Activated CD4-positive, alpha-beta T cell treated with anti-CD3 and anti-CD28 coated beads for 36 hours (primary cell): ENCODE results near the gene DIPK1A. TPM values are rescaled to one million over a fixed set of nuclear protein-coding genes. Genes with fewer than 3 reads are reported as not detected.
A peak's percentile ranks its signal among the peaks of the same experiment; 100 is the strongest.

Experiments used
- ATAC-seq: fragments of 200-7000 bp; cut with Tn5 transposase; one replicate; pipeline ENCODE4 v1.10.0; 2021; ENCODE audit warnings: mild to moderate bottlenecking, moderate library complexity
- CTCF ChIA-PET: fragments of 350-600 bp; sonication (Branson Sonifier 250); formaldehyde crosslinking; loops from one replicate; lab custom pipeline; 2021; ENCODE audit warnings: antibody characterized with exemption; lab: Charles Lee
- POLR2A ChIA-PET: fragments of 350-600 bp; sonication (Branson Sonifier 250); formaldehyde crosslinking; loops from one replicate; lab custom pipeline; 2021; ENCODE audit warnings: antibody characterized with exemption, inconsistent platforms; lab: Charles Lee
- DNase-seq: peaks from one replicate; pipeline ENCODE4 v3.0.0-alpha.2; 2020
- H3K27ac Mint-ChIP-seq: one replicate; pipeline ENCODE4 v1.8.0; 2021; ENCODE audit warnings: mixed read lengths
- H3K27me3 Mint-ChIP-seq: one replicate; pipeline ENCODE4 v1.8.0; 2021; ENCODE audit warnings: mixed read lengths
- H3K36me3 Mint-ChIP-seq: one replicate; pipeline ENCODE4 v1.8.0; 2021; ENCODE audit warnings: low read depth, mixed read lengths
- H3K4me1 Mint-ChIP-seq: one replicate; pipeline ENCODE4 v1.8.0; 2021; ENCODE audit warnings: mixed read lengths
- H3K4me3 Mint-ChIP-seq: one replicate; pipeline ENCODE4 v1.8.0; 2021; ENCODE audit warnings: mild to moderate bottlenecking, moderate library complexity, mixed read lengths
- H3K9me3 Mint-ChIP-seq: one replicate; pipeline ENCODE4 v1.8.0; 2021; ENCODE audit warnings: low read depth, mixed read lengths
- intact Hi-C, 2 experiments: fragments of 100-400 bp; cut with DNase I in 1 of 2; cut with micrococcal nuclease in 1 of 2; formaldehyde crosslinking; loops; one replicate each; pipeline versions ENCODE4 v1.14.2 to v1.15.1; 2022 to 2024; cut with DNase I, micrococcal nuclease
- total RNA-seq, 2 experiments: library from RNA; stranded (reverse); gene quantifications; one replicate each; pipeline ENCODE4 v1.2.3, GENCODE V29; 2021

DIPK1A gene
- total RNA-seq, result 1 to 10 TPM; 6.1 to 6.5 TPM

DNA sequence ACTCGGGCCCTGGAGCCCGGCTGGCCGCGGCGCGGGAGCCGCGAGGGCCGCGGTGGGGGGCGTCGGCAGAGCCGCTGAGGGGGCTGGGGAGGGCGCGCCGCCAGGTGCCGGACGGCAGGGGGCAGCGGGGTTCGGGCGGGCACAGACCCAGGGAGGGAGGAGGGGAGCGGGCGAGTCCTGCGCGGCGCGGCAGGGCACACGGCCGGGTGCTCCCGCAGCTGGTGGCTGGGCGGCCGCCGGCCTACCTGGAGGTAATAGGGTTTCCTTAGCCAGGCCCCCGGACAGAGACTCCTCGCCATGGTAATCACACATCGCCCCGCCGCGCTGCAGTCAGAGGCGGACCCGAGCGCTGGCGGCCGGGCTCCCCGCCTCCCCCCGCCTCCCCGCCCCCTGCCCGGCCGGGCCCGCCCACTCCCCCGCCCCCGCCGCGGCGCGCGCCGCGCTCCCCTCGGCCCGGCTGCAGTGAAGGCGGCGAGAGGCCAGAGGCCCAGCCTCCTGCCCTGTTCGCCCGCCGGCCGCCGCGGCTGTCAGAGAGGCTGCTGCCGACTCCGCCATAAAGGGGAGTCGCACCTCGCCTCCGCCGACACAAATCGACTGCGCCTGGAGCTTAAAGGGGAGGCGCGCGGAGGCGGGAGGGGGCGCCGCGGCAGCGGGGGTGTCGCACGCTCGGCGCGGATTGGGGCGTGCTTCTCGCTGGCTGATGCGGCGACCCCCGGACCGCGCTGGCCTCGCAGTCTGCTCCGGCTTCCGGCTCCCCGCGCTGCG, at the start of gene DIPK1A:
DIPK1A (minus strand) TSS at position 332 of the 765 bp plus-strand sequence; CDS start at position 299, 33 bp downstream.
- Mint-ChIP-seq H3K36me3 (peaks cover 6% of the 10 kb centered on the region), H3K27ac (peak within 1 kb of the TSS; percentile 95), H3K27me3 (no peaks in the 10 kb centered on the region)

DNA sequence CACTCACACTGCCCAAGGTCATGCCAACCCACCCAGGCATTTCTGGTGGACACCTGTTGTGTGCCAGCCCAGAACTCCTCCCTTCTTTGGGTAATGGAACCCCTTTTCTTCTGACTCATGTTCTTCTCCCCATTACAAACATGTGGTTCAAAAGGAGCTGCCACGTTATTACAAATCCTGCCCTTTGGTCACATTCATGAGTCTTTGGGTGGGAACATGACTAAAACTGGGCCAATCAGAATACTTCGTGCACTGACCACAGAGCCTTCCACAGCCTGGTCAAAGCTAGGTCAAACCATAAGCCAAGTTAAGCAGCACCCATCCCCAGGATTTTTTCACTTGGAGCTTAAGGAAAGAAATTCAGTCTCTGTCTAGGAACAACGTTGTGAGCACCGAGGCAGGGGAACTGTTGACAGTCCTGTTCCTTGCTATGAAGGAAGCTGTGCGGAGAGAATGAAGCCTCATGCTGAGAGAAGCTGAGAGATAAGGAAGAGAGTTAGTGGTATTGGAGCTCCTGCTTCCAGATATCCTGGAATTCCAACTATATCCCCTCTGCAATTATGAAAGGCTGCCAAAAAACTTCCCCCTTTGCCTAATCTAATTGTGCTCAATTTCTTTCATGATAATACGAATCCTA, 46.8 kb upstream of the DIPK1A start:
- no peak for ATAC-seq
- POLR2A ChIA-PET, result no interaction called here
- H3K36me3 Mint-ChIP-seq, result no peaks in the 10 kb centered on the region

More for the DNA sequence above, at the start of gene DIPK1A:
- H3K9me3 Mint-ChIP-seq, result no peaks in the 10 kb centered on the region
- POLR2A ChIA-PET, result interaction anchor here (0.7 to 2.4 kb wide), 7 partner anchors 15 to 745 kb away, joined by 3 to 16 read pairs (median 6); partner anchors contain the start of gene MTF2
- peak within 1 kb of the TSS; percentile 94 for H3K4me3 Mint-ChIP-seq
- ATAC-seq (peak; percentile 39), DNase-seq (peak; percentile 83)
- H3K4me1 Mint-ChIP-seq, result peaks cover 33% of the 10 kb centered on the region
- intact Hi-C loops, result loop anchor here (1.0 to 10.0 kb wide), 13 partner anchors 84 to 1077 kb away; partner anchors contain the start of genes CCDC18 (in 2 of the 2), DR1 (in 2 of the 2), MTF2 (in 2 of the 2) and TMED5 (in 2 of the 2)
- CTCF ChIA-PET, result interaction anchor here (0.6 to 10.7 kb wide), 23 partner anchors 9 to 375 kb away, joined by 3 to 156 read pairs (median 5); partner anchors contain the start of gene RPL5

DNA sequence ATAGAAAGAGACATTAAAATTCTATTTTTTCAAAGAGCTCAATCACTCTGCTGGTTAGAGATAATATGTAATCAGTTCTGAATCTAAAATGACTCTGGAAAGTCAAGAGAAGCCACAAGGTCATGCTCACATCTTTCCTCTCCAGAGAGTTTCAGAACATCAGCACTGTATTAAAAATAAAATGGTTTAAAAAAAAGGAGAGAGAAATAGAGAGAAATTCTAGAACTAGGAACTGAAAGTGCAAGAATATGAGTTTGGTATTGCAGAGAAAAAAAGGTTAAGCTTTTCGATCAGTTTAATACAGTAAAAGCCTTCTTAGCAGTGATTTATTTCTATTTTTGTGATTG, 44.0 kb upstream of the DIPK1A start:
- no peaks in the 10 kb centered on the region for H3K36me3 Mint-ChIP-seq
- CTCF ChIA-PET, result interaction anchor here (0.9 to 2.4 kb wide), 5 partner anchors 8 to 147 kb away, joined by 4 to 10 read pairs (median 5); no protein-coding TSS in a partner anchor
- DNase-seq, result no peak
- H3K4me3 Mint-ChIP-seq, result no peak overlapping the region
- no peak overlapping the region for H3K27ac Mint-ChIP-seq
- no peak for ATAC-seq
- peaks cover 10% of the 10 kb centered on the region for H3K4me1 Mint-ChIP-seq
- POLR2A ChIA-PET, result no interaction called here
- intact Hi-C loops, result no loop called here
- H3K27me3 Mint-ChIP-seq, result peaks cover 9% of the 10 kb centered on the region
- no peaks in the 10 kb centered on the region for H3K9me3 Mint-ChIP-seq

More for the DNA sequence above, 46.8 kb upstream of the DIPK1A start:
- intact Hi-C loops, result no loop called here
- peaks cover 10% of the 10 kb centered on the region for H3K4me1 Mint-ChIP-seq
- CTCF ChIA-PET, result interaction anchor here (0.6 to 3.2 kb wide), 6 partner anchors 14 to 405 kb away, joined by 3 to 14 read pairs (median 4); no protein-coding TSS in a partner anchor
- no peak overlapping the region for H3K4me3 Mint-ChIP-seq
- H3K27ac Mint-ChIP-seq, result no peak overlapping the region
- no peak for DNase-seq
- H3K9me3 Mint-ChIP-seq, result no peaks in the 10 kb centered on the region
- H3K27me3 Mint-ChIP-seq, result peaks cover 9% of the 10 kb centered on the region

GRCh38 chr1:93004566-93005251, 43.4 kb upstream of the DIPK1A start:
- intact Hi-C loops, result no loop called here
- H3K36me3 Mint-ChIP-seq, result no peaks in the 10 kb centered on the region
- no peak overlapping the region for H3K4me3 Mint-ChIP-seq
- no peak overlapping the region for H3K27ac Mint-ChIP-seq
- POLR2A ChIA-PET, result no interaction called here
- CTCF ChIA-PET, result interaction anchor here (0.6 to 2.4 kb wide), 7 partner anchors 9 to 147 kb away, joined by 3 to 20 read pairs (median 5); no protein-coding TSS in a partner anchor
- peaks cover 10% of the 10 kb centered on the region for H3K4me1 Mint-ChIP-seq
- no peak for ATAC-seq
- no peaks in the 10 kb centered on the region for H3K9me3 Mint-ChIP-seq
- no peak for DNase-seq
- peaks cover 9% of the 10 kb centered on the region for H3K27me3 Mint-ChIP-seq

GRCh38 chr1:93003981-93004380, 42.7 kb upstream of the DIPK1A start:
- H3K9me3 Mint-ChIP-seq, result no peaks in the 10 kb centered on the region
- no peak overlapping the region for H3K4me3 Mint-ChIP-seq
- H3K36me3 Mint-ChIP-seq, result no peaks in the 10 kb centered on the region
- ChIA-PET CTCF (interaction anchor here (0.6 to 2.4 kb wide), 7 partner anchors 10 to 146 kb away, joined by 3 to 20 read pairs (median 5); no protein-coding TSS in a partner anchor), POLR2A (interaction anchor here (0.6 kb wide), 1 partner anchor 9 kb away, joined by 3 read pairs; no protein-coding TSS in a partner anchor)
- no peak for DNase-seq
- ATAC-seq, result no peak
- H3K27me3 Mint-ChIP-seq, result peaks cover 9% of the 10 kb centered on the region
- H3K27ac Mint-ChIP-seq, result no peak overlapping the region
- peaks cover 10% of the 10 kb centered on the region for H3K4me1 Mint-ChIP-seq
- intact Hi-C loops, result no loop called here

DNA sequence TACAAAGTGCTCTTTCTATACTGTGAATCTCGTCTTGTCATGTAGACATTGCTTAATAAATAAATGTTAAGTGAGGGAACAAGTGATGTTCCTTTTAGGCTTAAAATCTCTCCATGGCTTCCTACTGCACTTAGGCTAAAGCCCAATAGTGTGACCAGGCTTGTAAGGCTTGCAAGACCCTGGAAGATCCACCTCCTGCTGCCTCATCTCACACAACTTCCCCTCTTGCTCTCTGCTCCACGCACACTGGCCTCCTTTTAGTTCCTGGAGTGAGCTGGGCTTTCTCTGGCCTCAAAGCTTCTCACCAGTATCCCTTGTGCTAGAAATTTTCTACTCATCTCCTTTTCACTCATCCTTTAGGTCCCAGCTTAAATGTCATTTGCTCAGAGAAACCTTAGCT, 41.5 kb upstream of the DIPK1A start:
- ChIA-PET CTCF (interaction anchor here (0.6 to 2.3 kb wide), 6 partner anchors 9 to 281 kb away, joined by 3 to 20 read pairs (median 4); no protein-coding TSS in a partner anchor), POLR2A (no interaction called here)
- Mint-ChIP-seq H3K27me3 (peaks cover 6% of the 10 kb centered on the region), H3K36me3 (no peaks in the 10 kb centered on the region), H3K9me3 (no peaks in the 10 kb centered on the region), H3K4me1 (peaks cover 10% of the 10 kb centered on the region), H3K4me3 (no peak overlapping the region), H3K27ac (no peak overlapping the region)
- intact Hi-C loops, result no loop called here
- ATAC-seq, result no peak
- no peak for DNase-seq

- H3K4me3 Mint-ChIP-seq, result no peak overlapping the region
Observed at GRCh38 chr1:93001893-93002292, 40.6 kb upstream of the DIPK1A start.

GRCh38 chr1:93000751-93001175, 39.5 kb upstream of the DIPK1A start:
- ATAC-seq (no peak), DNase-seq (no peak)
- CTCF ChIA-PET, result interaction anchor here (0.6 to 2.1 kb wide), 13 partner anchors 12 to 314 kb away, joined by 3 to 10 read pairs (median 4); no protein-coding TSS in a partner anchor
- no peaks in the 10 kb centered on the region for H3K9me3 Mint-ChIP-seq
- no peak overlapping the region for H3K4me3 Mint-ChIP-seq
- no peak overlapping the region for H3K27ac Mint-ChIP-seq
- no peaks in the 10 kb centered on the region for H3K36me3 Mint-ChIP-seq
- H3K4me1 Mint-ChIP-seq, result peaks cover 10% of the 10 kb centered on the region
- H3K27me3 Mint-ChIP-seq, result peaks cover 6% of the 10 kb centered on the region
- intact Hi-C loops, result no loop called here
- POLR2A ChIA-PET, result no interaction called here

More at GRCh38 chr1:93001893-93002292, 40.6 kb upstream of the DIPK1A start:
- Mint-ChIP-seq H3K9me3 (no peaks in the 10 kb centered on the region), H3K27ac (no peak overlapping the region), H3K27me3 (peaks cover 6% of the 10 kb centered on the region), H3K4me1 (peaks cover 10% of the 10 kb centered on the region), H3K36me3 (no peaks in the 10 kb centered on the region)
- ChIA-PET POLR2A (no interaction called here), CTCF (interaction anchor here (0.6 to 2.1 kb wide), 10 partner anchors 11 to 144 kb away, joined by 3 to 10 read pairs (median 4); no protein-coding TSS in a partner anchor)
- no peak for DNase-seq
- intact Hi-C loops, result no loop called here
- no peak for ATAC-seq

DNA sequence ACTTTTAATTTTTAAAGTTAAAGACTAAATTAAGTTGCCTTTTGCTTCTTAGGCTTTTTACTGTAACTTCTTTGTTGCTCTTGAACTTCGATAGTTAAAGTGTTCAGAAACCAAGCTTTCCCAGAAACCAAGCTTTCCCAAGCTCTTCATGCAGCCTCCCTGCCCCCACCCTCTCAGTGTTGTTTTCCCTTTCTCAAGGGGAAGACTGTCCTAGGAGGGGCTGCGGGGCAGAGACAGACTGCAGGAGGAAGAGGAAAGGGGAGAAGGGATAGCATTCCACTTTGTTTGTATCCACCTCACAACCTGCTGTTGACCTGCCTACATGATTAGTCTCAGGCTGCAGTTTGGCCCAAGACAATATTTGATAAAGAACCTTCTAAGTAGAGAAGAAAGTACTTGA, 39.0 kb upstream of the DIPK1A start:
- Mint-ChIP-seq H3K4me1 (peaks cover 7% of the 10 kb centered on the region), H3K4me3 (no peak overlapping the region), H3K27ac (no peak overlapping the region), H3K36me3 (no peaks in the 10 kb centered on the region), H3K9me3 (no peaks in the 10 kb centered on the region), H3K27me3 (peaks cover 6% of the 10 kb centered on the region)
- ATAC-seq (no peak), DNase-seq (no peak)
- intact Hi-C loops, result no loop called here
- POLR2A ChIA-PET, result no interaction called here
- CTCF ChIA-PET, result interaction anchor here (0.6 to 2.1 kb wide), 8 partner anchors 12 to 314 kb away, joined by 3 to 9 read pairs (median 4); no protein-coding TSS in a partner anchor

- DNase-seq (no peak), ATAC-seq (no peak)
- Mint-ChIP-seq H3K27ac (no peak overlapping the region), H3K4me1 (peaks cover 3% of the 10 kb centered on the region), H3K27me3 (no peaks in the 10 kb centered on the region), H3K36me3 (no peaks in the 10 kb centered on the region), H3K9me3 (no peaks in the 10 kb centered on the region), H3K4me3 (no peak overlapping the region)
- ChIA-PET CTCF (interaction anchor here (0.7 to 1.0 kb wide), 2 partner anchors 63 to 140 kb away, joined by 3 read pairs; no protein-coding TSS in a partner anchor), POLR2A (no interaction called here)
- intact Hi-C loops, result no loop called here
Observed at GRCh38 chr1:92998821-92999220, 37.6 kb upstream of the DIPK1A start.
